KMS-11 (cell line): ENCODE results near the gene MAFB.

Experiments used
- H2AFZ ChIP-seq: fragments of 200-600 bp; sonication (generic); 2 replicates; pipeline ENCODE4 v1.6.1; 2016; ENCODE audit warnings: antibody characterized with exemption, mixed run types, low read depth
- H3K27ac ChIP-seq: fragments of 200-600 bp; sonication (generic); 2 replicates; pipeline ENCODE4 v1.6.1; 2016; ENCODE audit warnings: mild to moderate bottlenecking, mixed run types
- H3K27me3 ChIP-seq: fragments of 200-600 bp; sonication (generic); 2 replicates; pipeline ENCODE4 v1.6.1; 2017; ENCODE audit warnings: mild to moderate bottlenecking, low read depth, mixed run types, moderate library complexity; ENCODE audit not compliant: insufficient read depth
- H3K36me3 ChIP-seq: fragments of 200-600 bp; sonication (generic); 2 replicates; pipeline ENCODE4 v1.6.1; 2017; ENCODE audit warnings: mild to moderate bottlenecking, mixed run types; ENCODE audit not compliant: insufficient read depth
- H3K4me1 ChIP-seq: fragments of 200-600 bp; sonication (generic); 2 replicates; pipeline ENCODE4 v1.6.1; 2016; ENCODE audit warnings: mild to moderate bottlenecking, low read depth, mixed run types; ENCODE audit not compliant: poor library complexity, severe bottlenecking
- H3K4me2 ChIP-seq: fragments of 200-600 bp; sonication (generic); 2 replicates; pipeline ENCODE4 v1.7.0; 2016; ENCODE audit warnings: mild to moderate bottlenecking, mixed run types
- H3K4me3 ChIP-seq: fragments of 200-600 bp; sonication (generic); IDR thresholded peaks from 2 replicates; pipeline ENCODE4 v1.6.1; 2017; ENCODE audit warnings: low read depth, low read length, mixed read lengths; ENCODE audit not compliant: insufficient read depth
- H3K79me2 ChIP-seq: fragments of 200-600 bp; sonication (generic); 2 replicates; pipeline ENCODE4 v1.6.1; 2016; ENCODE audit warnings: low read depth, mixed run types; ENCODE audit not compliant: insufficient read depth
- H3K9ac ChIP-seq: fragments of 200-600 bp; sonication (generic); 2 replicates; pipeline ENCODE4 v1.6.1; 2016; ENCODE audit warnings: mild to moderate bottlenecking, mixed run types
- H4K20me1 ChIP-seq: fragments of 200-600 bp; sonication (generic); 2 replicates; pipeline ENCODE4 v1.6.1; 2016; ENCODE audit warnings: mild to moderate bottlenecking, mixed run types; ENCODE audit not compliant: insufficient read depth
- TF ChIP-seq, protein P1 (sequence below): fragments of 200-600 bp; sonication (generic); conservative IDR thresholded peaks from 2 replicates; pipeline ENCODE4 v1.6.1; 2017; ENCODE audit warnings: low read depth, mild to moderate bottlenecking, antibody characterized with exemption, low read length, moderate library complexity, mixed read lengths

MAFB gene

DNA sequence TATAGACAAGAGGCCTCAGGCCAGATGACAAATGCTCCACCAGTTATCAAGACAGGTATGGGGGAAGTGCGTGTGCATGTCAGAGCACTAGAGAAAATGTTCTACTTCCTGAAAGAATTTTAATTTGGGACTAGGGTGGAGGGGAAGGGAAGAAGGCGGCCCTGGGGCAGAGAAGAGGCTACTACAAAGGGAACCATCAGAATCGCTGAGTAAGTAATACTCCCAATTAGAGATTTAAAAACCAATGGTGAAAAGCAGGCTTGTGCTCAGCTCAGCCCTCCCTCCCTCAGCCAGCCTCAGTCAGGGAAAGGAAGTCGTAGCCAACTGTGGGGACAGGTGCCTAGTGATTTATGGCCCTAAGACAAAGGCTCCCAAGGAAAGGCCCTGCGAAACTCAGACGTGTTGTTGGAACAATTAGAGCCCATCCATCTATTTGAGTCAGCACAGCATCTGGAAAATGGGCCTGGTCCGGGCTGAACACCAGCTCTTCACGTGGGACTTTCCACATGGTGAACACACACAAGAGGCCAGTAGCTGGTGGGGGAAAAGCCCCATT is 15.0 kb upstream of the MAFB start:
- Histone ChIP-seq H3K27ac (no peak overlapping the region), H4K20me1 (no peaks in the 10 kb centered on the region), H2AFZ (no peak overlapping the region), H3K27me3 (no peaks in the 10 kb centered on the region), H3K4me3 (no peak overlapping the region), H3K9ac (no peak overlapping the region), H3K79me2 (no peaks in the 10 kb centered on the region), H3K4me1 (no peaks in the 10 kb centered on the region), H3K4me2 (no peak overlapping the region), H3K36me3 (no peaks in the 10 kb centered on the region)
- TF ChIP-seq, protein P1, sequence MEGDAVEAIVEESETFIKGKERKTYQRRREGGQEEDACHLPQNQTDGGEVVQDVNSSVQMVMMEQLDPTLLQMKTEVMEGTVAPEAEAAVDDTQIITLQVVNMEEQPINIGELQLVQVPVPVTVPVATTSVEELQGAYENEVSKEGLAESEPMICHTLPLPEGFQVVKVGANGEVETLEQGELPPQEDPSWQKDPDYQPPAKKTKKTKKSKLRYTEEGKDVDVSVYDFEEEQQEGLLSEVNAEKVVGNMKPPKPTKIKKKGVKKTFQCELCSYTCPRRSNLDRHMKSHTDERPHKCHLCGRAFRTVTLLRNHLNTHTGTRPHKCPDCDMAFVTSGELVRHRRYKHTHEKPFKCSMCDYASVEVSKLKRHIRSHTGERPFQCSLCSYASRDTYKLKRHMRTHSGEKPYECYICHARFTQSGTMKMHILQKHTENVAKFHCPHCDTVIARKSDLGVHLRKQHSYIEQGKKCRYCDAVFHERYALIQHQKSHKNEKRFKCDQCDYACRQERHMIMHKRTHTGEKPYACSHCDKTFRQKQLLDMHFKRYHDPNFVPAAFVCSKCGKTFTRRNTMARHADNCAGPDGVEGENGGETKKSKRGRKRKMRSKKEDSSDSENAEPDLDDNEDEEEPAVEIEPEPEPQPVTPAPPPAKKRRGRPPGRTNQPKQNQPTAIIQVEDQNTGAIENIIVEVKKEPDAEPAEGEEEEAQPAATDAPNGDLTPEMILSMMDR: no peak

DNA sequence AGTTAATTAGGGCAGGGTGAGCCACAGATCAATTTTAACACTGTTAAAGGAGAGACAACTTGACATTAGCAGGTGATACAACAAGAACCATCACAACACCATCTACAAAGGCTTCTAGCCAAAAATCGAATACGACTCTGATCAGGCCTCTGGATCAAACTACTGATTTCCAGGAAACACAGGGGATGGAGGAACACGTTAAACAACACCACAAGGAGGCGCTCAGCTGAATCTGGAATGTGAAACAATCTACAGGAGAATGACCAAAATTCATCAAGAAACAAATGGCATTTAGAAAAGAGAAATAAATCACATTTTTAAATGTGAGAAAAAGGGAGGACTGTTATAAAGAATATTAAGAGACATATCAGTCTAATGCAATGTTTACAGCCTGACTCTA is 13.5 kb upstream of the MAFB start:
- no peak overlapping the region for H3K27ac ChIP-seq
- no peaks in the 10 kb centered on the region for H3K4me1 ChIP-seq
- no peak overlapping the region for H3K9ac ChIP-seq
- no peak overlapping the region for H2AFZ ChIP-seq
- no peak overlapping the region for H3K4me2 ChIP-seq
- TF ChIP-seq, protein P1: 0 out of 2 replicates have a peak, but pooled peaks have one; percentile 22
- H3K79me2 ChIP-seq: no peaks in the 10 kb centered on the region
- H3K4me3 ChIP-seq: no peak overlapping the region
- no peaks in the 10 kb centered on the region for H4K20me1 ChIP-seq
- H3K36me3 ChIP-seq: no peaks in the 10 kb centered on the region
- no peaks in the 10 kb centered on the region for H3K27me3 ChIP-seq

DNA sequence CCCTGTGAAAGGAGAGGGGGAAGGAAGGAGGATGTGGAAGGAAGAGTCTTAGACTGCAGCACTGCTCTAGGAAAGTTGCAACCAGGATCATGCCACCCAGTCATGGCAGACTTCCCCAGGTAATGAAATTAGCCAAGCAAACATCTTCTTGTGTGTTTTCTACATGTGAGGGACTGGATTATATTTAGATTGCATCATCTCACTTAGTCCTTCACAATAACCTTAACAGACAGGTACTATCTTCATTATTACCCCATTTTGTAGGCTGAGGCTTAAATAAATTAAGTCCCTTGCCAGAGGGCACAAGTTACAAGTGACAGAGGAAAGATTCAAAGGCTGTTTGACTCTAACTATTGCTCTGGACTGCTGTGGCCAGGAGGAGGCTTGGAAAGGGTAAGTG is 9.7 kb upstream of the MAFB start:
- H3K4me1 ChIP-seq: no peaks in the 10 kb centered on the region
- H3K27ac ChIP-seq: no peak overlapping the region
- H3K4me3 ChIP-seq: no peak overlapping the region
- no peaks in the 10 kb centered on the region for H3K36me3 ChIP-seq
- no peaks in the 10 kb centered on the region for H4K20me1 ChIP-seq
- H3K27me3 ChIP-seq: no peaks in the 10 kb centered on the region
- TF ChIP-seq, protein P1: no peak
- H3K79me2 ChIP-seq: no peaks in the 10 kb centered on the region
- H3K9ac ChIP-seq: no peak overlapping the region
- no peak overlapping the region for H2AFZ ChIP-seq
- H3K4me2 ChIP-seq: no peak overlapping the region

DNA sequence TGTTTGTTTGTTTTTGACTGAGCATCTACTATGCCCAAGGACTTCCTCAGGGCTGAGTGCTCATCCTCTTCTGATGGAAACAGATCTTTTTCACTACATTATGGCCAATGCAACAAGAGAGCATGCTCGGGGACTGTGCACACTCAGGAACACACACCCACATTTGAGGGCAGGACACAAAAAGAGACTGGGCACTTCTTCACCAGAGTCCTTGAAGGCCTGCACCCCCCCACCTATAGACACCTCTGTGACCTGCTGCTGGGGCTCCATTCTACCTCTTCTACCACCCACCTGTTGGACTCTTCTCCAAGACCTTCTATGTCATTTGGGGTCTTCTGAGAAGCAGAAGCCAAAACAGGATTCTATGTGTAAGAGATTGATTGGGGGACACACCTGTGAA is 9.2 kb upstream of the MAFB start:
- Histone ChIP-seq H3K4me3 (no peak overlapping the region), H3K4me1 (no peaks in the 10 kb centered on the region), H3K4me2 (no peak overlapping the region), H2AFZ (no peak overlapping the region), H3K27me3 (no peaks in the 10 kb centered on the region), H3K27ac (no peak overlapping the region), H4K20me1 (no peaks in the 10 kb centered on the region), H3K36me3 (no peaks in the 10 kb centered on the region), H3K9ac (no peak overlapping the region), H3K79me2 (no peaks in the 10 kb centered on the region)
- TF ChIP-seq, protein P1: no peak
